GDM1 (cell line): Measurements from ENCODE around the gene LRRC18.

ENCODE experiments used
- DNase-seq: peaks from one replicate; lab custom pipeline; 2025; lab: John Stamatoyannopoulos, UW

The LRRC18 gene

DNA sequence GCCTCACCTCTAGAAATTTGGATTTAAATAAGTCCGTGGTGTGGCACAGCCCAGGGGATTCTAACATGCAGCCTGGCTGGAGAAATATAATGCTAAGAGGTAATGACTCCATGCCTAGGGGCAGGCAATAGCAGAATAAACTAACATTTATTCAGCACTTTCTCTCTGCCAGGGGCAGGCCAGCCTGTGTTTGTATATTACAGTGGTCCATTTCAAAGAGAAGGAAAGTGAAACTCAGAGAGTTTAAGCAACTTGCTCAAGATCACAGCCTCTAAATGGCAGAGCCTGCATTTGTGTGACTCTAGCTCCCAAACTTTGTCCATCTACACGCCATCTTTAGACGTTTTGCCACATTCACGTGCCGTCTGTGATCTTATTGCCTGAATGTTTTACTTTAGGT lies 6.7 kb upstream of the LRRC18 start:
- DNase-seq, result no peak

DNA sequence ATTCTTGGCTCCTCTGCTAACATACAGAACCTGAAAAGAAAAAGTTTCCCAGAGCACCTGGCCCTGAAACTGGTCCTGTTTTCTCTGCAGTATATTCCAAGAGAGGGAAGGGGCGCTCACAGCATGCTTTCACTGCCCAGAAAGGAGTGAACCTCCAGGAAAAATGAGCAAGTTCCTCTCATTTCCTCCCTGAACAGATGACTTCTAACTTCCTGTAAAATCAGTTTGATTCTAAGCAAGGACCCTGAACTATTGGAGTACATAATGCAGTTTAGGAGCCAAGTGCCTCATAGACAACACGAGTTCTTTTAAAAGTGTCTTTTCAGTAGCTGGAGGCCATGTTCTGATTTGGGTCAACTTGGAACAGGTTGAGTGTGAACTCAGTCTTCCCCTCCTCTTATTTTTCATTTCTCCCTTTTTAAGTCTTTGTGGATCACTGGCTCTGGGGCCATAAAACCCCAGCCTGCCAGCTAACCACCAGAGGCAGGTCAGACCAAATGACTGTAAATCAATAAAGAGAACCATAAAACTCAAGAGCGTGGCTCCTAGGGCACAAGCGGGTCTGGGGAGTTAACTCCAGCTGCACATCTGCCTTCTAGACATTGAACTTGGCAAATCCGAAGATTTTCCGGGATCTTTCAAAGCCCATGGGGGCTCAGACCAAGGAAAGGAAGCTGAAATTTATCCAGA lies 5.9 kb upstream of the LRRC18 start:
- no peak for DNase-seq

DNA sequence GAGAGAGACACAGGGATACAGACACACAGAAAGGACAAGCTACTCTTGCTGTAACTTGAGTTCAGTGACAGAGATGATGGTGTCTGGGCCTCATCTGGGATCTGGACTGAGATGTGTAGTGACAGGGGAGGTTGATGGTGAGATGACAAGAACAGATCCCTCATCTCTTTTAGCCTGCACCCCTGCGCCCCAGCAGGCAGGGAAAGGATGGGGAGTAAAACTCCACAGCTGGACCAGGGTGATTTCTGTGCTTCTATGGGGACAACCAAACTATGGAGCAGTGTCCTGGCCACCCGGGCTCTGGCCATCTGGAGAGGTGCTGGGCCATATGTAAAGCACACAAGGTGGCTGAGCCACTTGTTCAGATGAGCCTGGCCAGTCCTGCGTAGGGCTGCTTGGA lies 4.5 kb upstream of the LRRC18 start:
- DNase-seq, result no peak

DNA sequence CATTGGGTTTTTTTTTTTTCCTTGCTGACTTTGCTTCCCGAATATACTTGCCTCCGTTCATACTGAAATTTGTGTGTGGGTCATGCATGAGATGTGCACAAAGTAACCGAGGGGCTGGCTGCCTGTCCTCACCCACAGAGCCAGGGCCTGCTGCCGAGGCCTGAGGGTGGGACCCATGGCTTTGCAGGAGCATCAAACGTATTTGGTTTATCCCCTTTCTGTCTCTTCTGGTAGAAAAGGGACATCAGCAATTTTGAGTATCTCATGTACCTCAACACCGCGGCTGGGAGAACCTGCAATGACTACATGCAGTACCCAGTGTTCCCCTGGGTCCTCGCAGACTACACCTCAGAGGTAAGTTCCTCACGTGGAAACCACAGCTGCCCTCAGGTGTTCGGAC lies 3.5 kb upstream of the LRRC18 start:
- no peak for DNase-seq

DNA sequence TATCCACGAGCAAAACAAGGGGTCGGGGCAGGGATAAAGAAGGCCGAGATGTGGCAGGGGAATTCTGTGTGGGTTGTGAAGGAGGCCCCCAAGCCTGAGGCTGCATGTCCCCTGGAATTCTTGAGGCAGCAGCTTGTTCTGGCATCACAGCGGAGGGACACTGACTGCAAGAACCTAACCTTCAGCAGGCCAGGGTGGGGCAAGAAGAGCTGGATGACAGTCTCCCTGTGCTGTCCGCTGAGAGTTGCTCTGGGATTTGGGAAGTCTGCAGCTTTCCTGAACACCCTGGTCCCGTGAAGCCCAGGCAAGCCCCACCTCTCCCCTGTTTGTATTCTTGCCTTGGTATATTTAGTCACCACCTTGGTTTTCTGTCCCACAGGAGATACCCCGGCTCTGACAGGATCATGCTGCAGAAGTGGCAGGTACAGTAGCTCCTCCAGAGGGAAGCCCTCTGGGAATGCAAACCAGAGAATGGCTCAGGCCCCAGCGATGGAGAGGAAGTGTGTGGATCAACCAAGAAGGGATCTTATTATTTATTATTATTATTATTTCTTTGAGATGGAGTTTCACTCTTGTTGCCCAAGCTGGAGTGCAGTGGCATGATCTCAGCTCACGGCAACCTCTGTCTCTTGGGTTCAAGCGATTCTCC lies 1.9 kb upstream of the LRRC18 start:
- DNase-seq, result no peak

DNA sequence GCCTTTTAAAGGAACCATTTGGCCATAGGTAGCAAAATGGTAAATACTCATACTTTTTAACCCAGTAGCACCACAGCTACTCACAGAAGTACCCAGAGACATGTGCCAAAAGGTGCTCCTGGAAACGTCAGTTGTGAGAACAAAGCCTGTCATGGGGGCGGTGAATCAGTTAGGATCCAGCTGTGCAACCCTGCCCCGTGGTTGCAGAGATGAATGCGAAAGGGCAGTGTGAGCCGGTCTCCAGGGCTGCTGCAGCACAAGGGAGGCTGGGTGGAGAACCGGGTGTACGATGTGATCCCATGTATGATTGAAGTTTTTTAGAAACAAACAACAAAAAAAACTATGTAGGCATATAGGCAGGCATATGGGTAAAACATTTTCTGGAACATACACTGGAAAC lies 1.3 kb upstream of the LRRC18 start:
- no peak for DNase-seq

DNA sequence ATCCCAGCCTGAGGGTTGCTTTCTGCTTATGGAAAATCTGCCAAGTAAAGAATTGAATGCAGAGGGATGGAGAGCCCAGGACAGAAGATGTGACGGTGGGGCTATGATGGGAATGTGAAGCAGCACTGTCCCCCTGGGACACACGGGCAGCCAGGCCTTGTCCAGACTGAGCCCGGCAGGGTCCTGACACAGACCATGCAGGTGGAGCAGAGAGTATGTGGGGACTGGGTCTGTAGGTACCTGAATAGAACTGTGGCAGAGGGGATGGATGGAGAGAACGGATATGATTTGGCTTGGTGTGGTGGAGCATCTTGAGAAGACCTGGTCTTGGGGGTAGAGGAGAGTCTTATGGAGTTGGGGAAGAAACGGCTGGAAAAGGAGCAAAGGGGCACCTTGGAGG lies 732 bp upstream of the LRRC18 start:
- DNase-seq, result no peak

DNA sequence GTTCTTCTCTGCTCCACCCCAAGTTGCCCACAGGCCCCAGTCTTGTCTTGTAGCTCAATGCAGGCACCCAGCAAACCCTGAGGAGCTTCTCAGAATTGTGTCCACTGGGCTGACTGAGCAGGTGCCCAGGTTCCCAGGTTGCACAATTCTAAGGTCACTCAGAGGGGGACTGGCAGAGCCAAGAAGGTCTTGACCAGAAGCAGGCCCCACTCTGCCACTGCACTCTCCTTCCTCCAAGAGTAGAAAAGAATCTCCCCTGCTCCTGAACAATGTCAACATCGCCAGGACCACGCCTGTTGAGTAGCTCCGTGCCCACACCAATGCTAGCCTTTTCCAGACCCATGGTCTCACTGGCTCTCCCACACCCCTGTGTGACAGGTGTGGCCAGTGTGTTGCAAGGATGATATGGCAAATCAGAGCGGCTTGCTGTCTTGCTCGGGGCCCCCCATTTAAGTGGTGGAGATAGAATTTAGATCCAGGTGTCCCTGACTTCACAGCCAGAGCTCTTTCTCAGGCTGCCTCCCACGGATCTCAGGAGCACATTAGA lies 577 bp downstream of the LRRC18 start:
- no peak for DNase-seq

DNA sequence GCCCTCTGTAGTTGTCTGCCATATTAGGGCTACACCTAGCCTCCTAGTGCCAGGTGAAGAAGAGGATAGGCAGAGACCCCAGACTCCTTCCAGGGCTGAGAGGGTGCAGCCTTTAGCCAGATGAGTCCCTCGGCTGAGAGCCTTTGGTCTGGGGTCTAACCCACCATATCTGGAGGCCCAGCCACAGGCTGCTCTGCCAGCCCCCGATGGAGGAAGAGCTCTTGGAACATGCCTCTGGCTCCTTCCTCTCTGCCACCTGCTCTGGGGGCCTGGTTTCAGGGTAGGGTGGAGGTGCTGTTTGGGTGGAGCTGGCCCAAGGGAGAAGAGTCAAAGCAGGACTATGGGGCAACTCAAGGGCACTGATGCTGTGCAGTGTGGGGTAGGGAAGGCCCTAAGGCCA lies 1.4 kb downstream of the LRRC18 start:
- no peak for DNase-seq

DNA sequence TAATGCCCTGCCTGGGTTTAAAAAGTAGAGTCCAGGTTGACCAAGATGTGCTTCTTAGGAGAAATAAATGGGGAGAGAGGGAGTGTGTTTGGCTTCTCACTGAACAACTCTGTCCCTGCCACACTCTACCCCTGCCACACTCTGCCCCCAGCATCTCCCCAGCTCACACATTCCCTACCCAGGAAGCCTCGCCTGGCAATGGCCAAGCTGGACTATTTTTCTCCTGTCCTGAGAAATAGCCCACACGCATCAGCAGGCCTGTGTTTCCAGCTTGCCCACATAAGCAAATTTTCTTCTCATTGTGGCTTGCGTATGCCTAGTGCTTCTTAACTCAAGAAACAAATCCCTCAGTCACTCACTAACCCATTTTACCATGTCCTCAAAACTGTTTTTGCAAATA lies 1.8 kb downstream of the LRRC18 start:
- DNase-seq, result no peak

DNA sequence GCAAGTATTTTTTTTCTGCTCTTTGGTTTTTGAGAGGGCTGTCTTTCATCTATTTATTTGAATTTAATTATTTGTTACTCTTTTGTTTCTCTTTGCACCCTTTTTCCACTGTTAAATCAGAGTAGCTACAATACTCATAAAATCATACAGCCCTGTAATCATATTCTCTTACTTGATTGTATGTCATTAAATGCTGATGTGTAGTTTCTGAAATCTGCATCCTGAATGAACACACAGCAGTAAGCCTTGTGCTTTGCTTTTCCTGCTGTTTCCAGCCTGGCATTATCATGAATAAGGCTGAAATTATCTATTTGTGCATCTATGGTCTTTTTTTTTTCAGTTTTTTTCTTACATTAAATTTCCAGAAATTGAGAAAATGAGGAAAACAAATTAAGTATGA lies 4.1 kb downstream of the LRRC18 start:
- DNase-seq, result no peak

DNA sequence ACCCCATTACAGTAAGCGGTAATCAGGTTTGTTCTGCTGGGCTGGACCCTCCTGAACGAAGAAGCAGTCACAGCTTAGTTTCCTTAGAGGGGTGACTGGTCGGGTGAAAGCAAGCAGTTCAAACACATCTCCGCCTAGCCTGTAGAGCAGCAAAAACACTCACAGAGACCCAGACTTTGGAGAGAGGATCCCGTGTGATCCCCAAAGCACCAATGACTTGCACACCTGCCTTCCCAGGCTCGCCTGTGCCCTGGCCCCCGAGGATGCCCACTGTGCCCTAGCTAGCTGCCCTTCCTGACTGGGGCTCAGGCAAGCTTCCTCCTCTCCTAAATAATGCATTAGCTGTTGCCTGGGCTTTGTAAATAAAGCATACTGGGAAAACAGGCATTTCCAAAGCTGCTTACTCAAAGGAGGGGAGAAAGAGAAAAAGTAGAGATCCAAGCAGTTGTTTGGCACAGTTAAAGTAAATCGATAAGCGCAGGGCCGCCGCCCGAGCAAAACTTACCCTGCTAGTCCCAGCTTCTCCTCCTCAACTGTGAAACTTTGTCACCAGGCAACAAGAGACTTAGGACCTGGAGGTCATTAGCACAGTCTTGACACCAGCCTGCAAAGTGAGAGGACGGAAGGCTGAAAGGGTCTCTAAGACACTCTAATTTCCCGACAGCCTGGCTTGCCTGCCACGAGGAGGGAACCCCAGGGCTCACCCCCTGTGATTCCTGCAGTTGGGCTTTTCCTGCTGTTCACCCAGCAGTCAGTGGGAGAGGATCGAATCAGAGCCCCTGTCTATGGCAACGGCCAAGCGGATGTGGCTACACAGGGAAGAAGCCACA lies 4.8 kb downstream of the LRRC18 start:
- no peak for DNase-seq

DNA sequence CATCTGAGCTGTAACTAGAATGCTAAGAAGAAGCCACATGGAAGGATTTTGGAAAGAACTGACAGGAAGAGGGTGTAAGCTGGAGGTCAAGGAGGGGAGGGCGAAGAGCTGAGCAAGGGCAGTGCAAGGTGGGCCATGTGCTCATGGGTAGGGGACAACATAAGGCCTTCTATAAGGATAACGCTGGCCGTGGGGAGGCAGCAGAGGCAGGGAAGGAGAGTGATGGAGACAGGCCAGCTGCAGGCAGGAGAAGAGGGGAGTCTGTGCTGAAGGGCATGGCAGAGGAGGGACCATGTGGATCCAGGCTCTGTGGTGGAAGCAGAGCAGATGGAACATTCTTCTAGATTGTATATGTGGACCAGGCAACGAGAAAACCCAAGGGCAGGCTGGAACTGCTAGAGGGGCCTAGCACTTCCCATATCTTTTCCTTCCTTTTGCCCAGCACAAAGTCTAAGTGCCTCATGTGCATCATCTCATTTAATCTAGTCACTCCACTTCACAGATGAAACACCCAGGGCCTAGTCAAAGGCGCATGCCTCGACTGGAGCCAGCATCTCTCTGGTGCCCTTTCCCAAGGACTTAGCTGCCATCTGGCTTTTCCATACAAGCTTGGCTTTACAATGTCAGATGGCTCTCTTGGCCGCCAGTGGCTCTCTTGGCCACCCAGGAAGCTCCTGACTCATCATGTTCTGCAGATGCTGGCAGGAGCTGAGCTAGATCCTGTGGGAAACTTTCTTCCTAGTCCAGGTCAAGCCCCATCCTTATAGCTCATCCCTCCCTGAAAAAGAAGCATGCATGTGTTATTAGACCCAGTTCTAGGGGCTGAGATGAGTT lies 6.6 kb downstream of the LRRC18 start:
- no peak for DNase-seq

DNA sequence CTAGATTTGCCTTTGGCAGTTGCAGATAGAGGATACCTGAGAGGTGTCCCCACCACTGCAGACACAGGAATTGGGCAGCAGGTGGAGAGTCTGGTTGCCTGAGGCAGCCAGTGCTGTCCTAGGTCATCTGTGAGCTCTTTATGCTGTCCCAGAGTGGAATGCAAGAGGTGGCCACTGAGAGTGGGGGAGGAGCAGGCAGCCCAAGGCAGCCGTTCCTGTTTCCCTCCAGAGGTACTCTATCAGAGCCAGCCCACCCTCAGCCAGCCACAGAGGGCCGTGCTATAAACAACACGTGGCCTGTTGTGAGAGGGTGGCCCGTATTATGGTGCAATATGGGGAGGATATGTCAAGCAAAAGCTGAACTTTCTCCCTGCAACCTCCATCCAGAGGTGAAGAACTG lies 8.5 kb downstream of the LRRC18 start:
- DNase-seq, result no peak

DNA sequence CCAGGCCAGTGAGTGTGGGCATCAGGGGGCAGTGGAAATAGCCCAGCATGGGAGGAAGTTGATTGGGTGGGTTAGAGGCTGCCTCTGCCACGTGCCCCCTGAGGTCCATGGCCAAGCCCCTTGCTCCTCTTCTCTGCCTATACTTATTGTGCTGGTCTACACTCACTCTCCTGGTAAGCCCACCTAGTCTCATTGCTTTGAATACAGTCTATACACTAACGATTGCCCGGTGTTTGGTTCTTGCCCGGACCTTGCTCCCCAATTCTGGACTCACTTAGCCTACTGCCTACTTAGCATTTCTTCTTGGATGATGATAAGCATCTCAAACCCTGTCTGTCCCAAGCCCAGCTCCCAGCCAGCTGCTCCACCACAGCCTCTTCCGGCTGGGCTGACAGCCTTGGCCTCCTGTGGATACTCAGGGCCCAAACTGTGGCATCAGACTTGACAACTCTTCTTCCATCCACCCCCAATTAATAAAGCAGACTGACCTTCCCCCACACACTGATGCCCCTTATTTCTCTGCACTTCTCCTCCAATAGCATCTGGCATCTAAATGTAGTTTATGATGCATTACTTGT lies 10.1 kb downstream of the LRRC18 start:
- DNase-seq, result no peak

DNA sequence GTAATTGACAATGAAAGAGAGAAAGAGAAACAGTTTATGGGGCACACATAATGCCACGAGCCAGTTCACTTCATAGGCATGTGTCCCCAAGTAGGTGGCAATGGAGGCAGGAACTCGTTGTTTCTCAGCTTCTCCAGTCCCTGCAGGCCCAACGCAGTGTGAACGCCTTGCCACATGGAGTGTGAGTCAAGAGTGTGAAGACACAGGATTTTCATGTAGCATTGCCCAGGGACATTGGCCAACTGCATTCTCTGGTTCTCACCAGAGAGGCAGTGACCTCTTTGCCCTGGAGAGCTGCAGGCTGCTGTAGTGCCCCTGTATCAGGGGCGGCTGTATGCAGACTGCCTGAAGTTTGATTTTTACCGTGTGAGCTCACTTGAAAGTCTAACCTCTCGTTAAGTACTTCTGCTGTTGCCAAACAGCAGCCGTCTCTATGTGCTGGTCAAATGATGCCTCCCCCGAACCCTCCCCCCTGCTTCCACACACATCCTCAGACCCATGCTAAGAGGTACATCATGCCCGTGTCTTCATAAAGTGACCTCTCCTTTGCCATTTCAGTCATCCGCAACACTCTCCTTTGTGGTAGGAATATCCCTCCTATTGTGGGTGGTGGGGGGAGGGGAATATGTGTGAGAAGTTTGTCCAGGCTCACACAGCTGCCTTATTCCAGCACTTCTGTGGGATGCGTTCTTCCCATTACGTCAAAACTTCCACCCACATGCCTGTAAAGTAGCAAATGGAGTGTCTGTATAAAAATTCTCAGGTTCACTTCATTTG lies 12.7 kb downstream of the LRRC18 start:
- no peak for DNase-seq

DNA sequence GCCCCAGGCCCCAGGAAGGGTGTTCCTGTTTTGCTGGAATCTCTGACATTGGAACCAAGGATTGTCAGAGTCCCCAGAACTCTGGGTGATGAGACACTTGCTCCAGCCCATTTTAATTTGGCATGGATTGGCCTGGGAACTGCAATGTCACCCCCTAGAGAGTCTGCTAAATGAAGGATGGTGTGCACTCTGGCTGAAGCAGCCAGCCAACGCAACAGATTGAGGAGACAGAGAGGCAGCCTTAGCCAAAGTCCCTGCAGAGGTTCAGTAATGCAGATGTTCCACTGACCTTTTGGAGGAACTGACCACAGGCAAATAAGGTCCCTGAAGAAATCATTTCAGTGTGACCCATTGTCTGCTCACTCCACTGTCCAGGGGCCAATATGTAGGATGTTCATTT lies 13.4 kb downstream of the LRRC18 start:
- DNase-seq, result no peak

DNA sequence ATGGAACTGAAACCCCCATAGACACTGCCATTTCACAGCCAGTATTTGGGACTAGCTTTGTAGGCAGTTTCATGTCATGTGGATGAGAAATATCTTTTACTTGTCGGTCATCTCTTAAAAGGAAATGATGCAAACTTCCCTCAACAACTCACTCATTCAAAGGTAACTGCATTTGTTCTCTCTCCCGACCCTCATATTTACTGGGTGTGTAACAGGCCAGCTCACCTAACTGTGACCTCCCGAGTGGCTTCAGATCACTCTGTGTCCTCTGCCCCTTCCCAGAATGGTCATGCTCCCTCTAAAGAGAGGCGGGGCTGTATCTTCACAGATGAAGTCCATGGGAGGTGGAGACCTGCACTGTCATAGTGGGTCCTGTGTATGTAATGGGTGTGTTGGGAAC lies 14.7 kb downstream of the LRRC18 start:
- no peak for DNase-seq

DNA sequence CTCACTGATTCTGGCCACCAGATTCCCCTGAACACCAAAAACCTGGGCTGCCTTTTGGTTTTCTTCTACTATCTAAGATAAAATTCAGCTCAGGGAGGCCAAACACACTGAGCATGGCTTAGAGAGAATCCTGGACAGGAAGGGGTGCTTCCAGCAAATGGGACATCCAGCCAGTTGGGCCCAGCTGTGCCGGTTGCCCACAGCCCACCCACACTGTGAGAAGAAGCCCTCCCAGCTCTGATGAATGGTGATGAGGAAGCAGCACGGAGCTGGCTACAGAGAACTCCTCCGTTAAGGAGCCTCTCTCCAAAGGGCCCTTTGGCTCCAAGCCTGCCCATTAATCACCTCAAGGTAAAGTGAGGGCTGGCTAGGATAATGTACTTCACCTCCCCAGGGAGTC lies 15.9 kb downstream of the LRRC18 start:
- DNase-seq, result no peak

DNA sequence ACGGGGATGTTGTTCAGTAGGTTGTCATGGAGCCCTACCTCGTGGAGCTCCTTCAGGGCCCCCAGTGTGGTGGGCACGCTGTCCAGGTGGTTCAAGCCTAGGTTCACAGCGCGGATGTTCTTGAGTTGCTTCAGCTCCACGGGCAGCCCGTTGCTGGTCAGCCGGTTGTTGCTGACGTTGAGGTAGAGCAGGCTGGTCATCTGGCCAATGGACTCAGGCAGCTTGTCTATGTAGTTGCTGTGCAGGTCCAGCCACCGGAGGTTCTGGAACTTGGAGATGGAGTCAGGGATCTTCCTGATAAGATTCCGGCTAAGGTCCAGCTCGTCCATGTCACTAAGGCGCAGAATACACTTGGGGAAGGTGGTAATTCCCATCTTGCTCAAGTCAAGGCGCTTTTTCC lies 26.0 kb downstream of the LRRC18 start:
- DNase-seq, result no peak

DNA sequence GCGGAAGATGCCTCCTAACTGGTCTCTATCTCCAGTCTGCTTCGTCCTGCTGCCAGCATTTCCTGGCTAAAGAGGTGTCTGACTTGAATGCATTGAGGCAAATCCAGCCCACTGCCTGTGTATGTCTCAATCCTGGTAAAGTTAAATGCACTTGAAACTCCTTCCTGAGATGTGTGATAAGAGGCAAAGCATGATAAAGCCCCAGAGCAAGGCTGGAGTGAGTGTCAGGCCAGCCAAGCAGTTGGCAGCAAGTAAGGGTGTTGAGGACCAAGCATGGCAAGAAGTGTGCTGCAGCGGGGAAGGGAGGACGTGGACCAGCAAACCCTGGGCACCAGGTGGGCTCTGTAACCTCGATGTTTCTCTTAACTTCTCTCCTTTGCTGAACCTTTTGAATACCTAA lies 29.1 kb downstream of the LRRC18 start:
- DNase-seq, result no peak
